Breast epithelium (tissue), 4 donors: ENCODE results near the gene HOOK1. TPM values are rescaled to one million over a fixed set of nuclear protein-coding genes. Genes with fewer than 3 reads are reported as not detected.

ENCODE experiments used
- DNase-seq, 2 donors: peaks; one replicate each; pipeline ENCODE4 v3.0.0-alpha.2; 2019; ENCODE audit warnings: low spot score in 2 of 2
- H3K27ac ChIP-seq, 2 donors: fragments of 200-600 bp; sonication (generic) in 1 of 2; one replicate each; pipeline ENCODE4 v1.5.1; 2016 to 2019; ENCODE audit warnings: mild to moderate bottlenecking in 1 of 2
- H3K27me3 ChIP-seq, 2 donors: fragments of 200-600 bp; sonication (generic) in 1 of 2; one replicate each; pipeline versions ENCODE4 v1.5.1 to v1.6.0; 2017 to 2019; ENCODE audit warnings: control low read depth in 1 of 2, mild to moderate bottlenecking in 1 of 2
- H3K36me3 ChIP-seq: fragments of 200-600 bp; one replicate; pipeline ENCODE4 v1.5.1; 2019
- H3K4me1 ChIP-seq, 2 donors: fragments of 200-600 bp; sonication (generic); one replicate each; pipeline ENCODE4 v1.5.1; 2016 to 2019; ENCODE audit warnings: control low read depth in 1 of 2
- H3K4me3 ChIP-seq, 3 donors: fragments of 200-600 bp; sonication (generic); 1 replicate in 2 of 3; 2 replicates in 1 of 3; pipeline ENCODE4 v1.5.1; 2016 to 2019; ENCODE audit warnings: mild to moderate bottlenecking in 3 of 3, moderate library complexity in 2 of 3
- H3K9me3 ChIP-seq, 2 donors: fragments of 200-600 bp; sonication (generic) in 1 of 2; one replicate each; pipeline ENCODE4 v1.5.1; 2016 to 2019; ENCODE audit warnings: control low read depth in 1 of 2
- POLR2A ChIP-seq: fragments of 450-650 bp; IDR thresholded peaks from one replicate; pipeline ENCODE4 v1.6.1; 2016; ENCODE audit warnings: antibody characterized with exemption, mild to moderate bottlenecking, moderate library complexity
- POLR2AphosphoS5 ChIP-seq, 3 donors: sonication (generic); formaldehyde crosslinking; IDR thresholded peaks; one replicate each; pipeline ENCODE4 v1.6.1; 2017; ENCODE audit warnings: antibody characterized with exemption in 3 of 3
- intact Hi-C: fragments of 100-400 bp; cut with DNase I; formaldehyde crosslinking; loops from one replicate; pipeline ENCODE4 v1.15.1; 2023; ENCODE audit warnings: low total_unique reads
- total RNA-seq, 3 donors: library from RNA; depleted of rRNA; stranded (reverse); fragments of >200 nt; gene quantifications; one replicate each; pipeline ENCODE4 v1.1.0, GENCODE V29; 2016
- TF ChIP-seq, protein P1 (sequence below), 3 donors: fragments of 450-650 bp; IDR thresholded peaks; one replicate each; pipeline ENCODE4 v1.5.1; 2016 to 2017; ENCODE audit warnings: antibody characterized with exemption in 3 of 3, mild to moderate bottlenecking in 3 of 3, moderate library complexity in 3 of 3

The HOOK1 gene
- 10 to 100 TPM in 2 of 3 donors, under 1 TPM in 1; 0.16 to 33.7 (median 12.5) TPM for total RNA-seq

GRCh38 chr1:59814901-59815825 lies at the start of gene HOOK1:
Gene HOOK1 (plus strand): TSS chr1:59814949. CDS start chr1:59815118, 169 bp downstream.
- H3K36me3 ChIP-seq = no peaks in the 10 kb centered on the region
- no peaks in the 10 kb centered on the region for H3K27me3 ChIP-seq
- peak within 1 kb of the TSS; percentile 88 to 90 for H3K27ac ChIP-seq
- no peaks in the 10 kb centered on the region for H3K9me3 ChIP-seq
- TF ChIP-seq POLR2AphosphoS5 (IDR thresholded peaks at IDR 0.05) (peak in 1 of 3 donors; percentile 16), POLR2A (no peak)
- H3K4me3 ChIP-seq = peak within 1 kb of the TSS; percentile 20 to 75 (median 73)
- no peaks in the 10 kb centered on the region for H3K4me1 ChIP-seq
- peak in 1 of 2 donors; percentile 20 for DNase-seq
- intact Hi-C loops = no loop called here

- Histone ChIP-seq H3K36me3 (no peaks in the 10 kb centered on the region), H3K4me1 (no peaks in the 10 kb centered on the region), H3K27me3 (no peaks in the 10 kb centered on the region), H3K4me3 (no peak overlapping the region), H3K9me3 (no peaks in the 10 kb centered on the region), H3K27ac (no peak overlapping the region)
- TF ChIP-seq, protein P1, sequence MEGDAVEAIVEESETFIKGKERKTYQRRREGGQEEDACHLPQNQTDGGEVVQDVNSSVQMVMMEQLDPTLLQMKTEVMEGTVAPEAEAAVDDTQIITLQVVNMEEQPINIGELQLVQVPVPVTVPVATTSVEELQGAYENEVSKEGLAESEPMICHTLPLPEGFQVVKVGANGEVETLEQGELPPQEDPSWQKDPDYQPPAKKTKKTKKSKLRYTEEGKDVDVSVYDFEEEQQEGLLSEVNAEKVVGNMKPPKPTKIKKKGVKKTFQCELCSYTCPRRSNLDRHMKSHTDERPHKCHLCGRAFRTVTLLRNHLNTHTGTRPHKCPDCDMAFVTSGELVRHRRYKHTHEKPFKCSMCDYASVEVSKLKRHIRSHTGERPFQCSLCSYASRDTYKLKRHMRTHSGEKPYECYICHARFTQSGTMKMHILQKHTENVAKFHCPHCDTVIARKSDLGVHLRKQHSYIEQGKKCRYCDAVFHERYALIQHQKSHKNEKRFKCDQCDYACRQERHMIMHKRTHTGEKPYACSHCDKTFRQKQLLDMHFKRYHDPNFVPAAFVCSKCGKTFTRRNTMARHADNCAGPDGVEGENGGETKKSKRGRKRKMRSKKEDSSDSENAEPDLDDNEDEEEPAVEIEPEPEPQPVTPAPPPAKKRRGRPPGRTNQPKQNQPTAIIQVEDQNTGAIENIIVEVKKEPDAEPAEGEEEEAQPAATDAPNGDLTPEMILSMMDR (IDR thresholded peaks at IDR 0.05) = no peak
- TF ChIP-seq POLR2A = no peak
- no peak for TF ChIP-seq POLR2AphosphoS5 (IDR thresholded peaks at IDR 0.05)
- intact Hi-C loops = no loop called here
- DNase-seq = no peak
These were observed 49.6 kb upstream of the HOOK1 start for GRCh38 chr1:59765011-59765730.

DNA sequence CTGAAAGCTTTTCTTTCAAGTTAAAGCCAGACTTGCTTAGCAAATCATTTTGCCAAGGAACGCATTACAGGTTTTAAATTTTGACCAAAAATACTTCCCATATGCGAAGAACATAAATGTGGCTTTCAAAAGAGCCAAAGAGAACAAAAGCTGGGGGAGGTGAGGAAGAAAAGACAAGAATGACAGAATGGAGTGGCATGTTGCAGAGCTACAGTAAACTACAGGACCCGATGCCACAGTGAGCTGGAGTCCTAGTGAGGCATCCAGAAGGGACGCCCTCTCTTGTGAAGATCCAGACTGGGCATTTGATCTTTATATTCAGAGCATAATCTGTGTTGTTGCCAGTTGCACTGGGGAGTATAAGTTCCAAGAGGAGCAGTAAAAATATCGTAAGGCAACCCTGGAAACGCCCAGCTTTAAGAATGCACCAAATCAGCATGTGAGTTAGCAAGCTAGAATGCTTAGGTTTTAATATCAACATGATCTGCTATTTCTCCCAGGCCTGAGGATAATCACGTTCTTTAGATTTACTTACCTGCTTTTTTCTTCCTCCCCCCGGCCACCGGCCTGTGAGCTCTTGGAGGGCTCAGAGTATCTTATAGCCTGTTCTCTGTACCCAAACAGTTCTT lies 48.4 kb upstream of the HOOK1 start:
- no peaks in the 10 kb centered on the region for H3K4me1 ChIP-seq
- TF ChIP-seq, protein P1 (IDR thresholded peaks at IDR 0.05) = no peak
- TF ChIP-seq POLR2A (no peak), POLR2AphosphoS5 (IDR thresholded peaks at IDR 0.05) (no peak)
- no peaks in the 10 kb centered on the region for H3K27me3 ChIP-seq
- no peaks in the 10 kb centered on the region for H3K36me3 ChIP-seq
- no peak overlapping the region for H3K27ac ChIP-seq
- H3K4me3 ChIP-seq = no peak overlapping the region
- no peaks in the 10 kb centered on the region for H3K9me3 ChIP-seq
- DNase-seq = no peak
- intact Hi-C loops = no loop called here

DNA sequence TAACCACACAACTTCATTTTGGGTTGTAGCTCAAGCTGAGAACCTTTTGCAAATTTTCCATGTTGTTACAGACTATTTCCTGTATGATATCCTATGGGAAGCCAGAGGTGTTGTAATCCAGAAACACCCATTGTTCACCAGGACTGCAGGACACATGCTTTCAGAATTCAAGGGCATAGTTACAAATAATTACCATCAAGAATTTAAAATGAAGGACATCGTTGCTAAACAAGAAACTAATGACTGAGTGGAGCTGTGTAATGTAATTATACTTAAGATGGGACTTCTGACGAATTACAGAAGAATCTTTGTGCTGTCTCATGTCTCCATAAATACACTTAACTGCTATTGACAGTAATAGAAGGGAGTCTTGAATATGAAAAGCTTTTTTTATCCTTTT lies 47.6 kb upstream of the HOOK1 start:
- Histone ChIP-seq H3K27ac (no peak overlapping the region), H3K4me3 (no peak overlapping the region), H3K9me3 (no peaks in the 10 kb centered on the region), H3K27me3 (no peaks in the 10 kb centered on the region), H3K4me1 (no peaks in the 10 kb centered on the region), H3K36me3 (no peaks in the 10 kb centered on the region)
- TF ChIP-seq, protein P1 (IDR thresholded peaks at IDR 0.05) = no peak
- TF ChIP-seq POLR2AphosphoS5 (IDR thresholded peaks at IDR 0.05) (no peak), POLR2A (no peak)
- no peak for DNase-seq
- intact Hi-C loops = no loop called here
